Pancreas (tissue), 10 donors: ENCODE data around the gene APLP2. TPM values are rescaled to one million over a fixed set of nuclear protein-coding genes. Genes with fewer than 3 reads are reported as not detected.

Experiments
- ATAC-seq, 4 donors: fragments of 200-7000 bp; cut with Tn5 transposase; one replicate each; pipeline versions ENCODE4 v1.8.0 to v1.9.1; 2020; ENCODE audit warnings: mild to moderate bottlenecking in 4 of 4, moderate library complexity in 4 of 4
- DNase-seq, 6 donors: peaks; one replicate each; pipeline ENCODE4 v3.0.0-alpha.2; 2020
- FAIRE-seq: peaks from 2 replicates; lab custom pipeline; 2012; peaks lifted over from hg19 to GRCh38; lab: Jason Lieb, UNC
- H3K27ac ChIP-seq, 4 donors: fragments of 200-600 bp; sonication (generic); 1 replicate in 3 of 4; 2 replicates in 1 of 4; pipeline versions ENCODE4 v1.5.0 to v1.8.0; 2020
- H3K27me3 ChIP-seq, 4 donors: fragments of 200-600 bp; one replicate each; pipeline ENCODE4 v1.8.0; 2021
- H3K36me3 ChIP-seq, 3 donors: fragments of 200-600 bp; sonication (generic) in 1 of 3; one replicate each; pipeline versions ENCODE4 v1.5.0 to v1.8.0; 2020 to 2021
- H3K4me1 ChIP-seq, 3 donors: fragments of 200-600 bp; one replicate each; pipeline ENCODE4 v1.8.0; 2021
- H3K4me3 ChIP-seq, 4 donors: fragments of 200-600 bp; sonication (generic) in 2 of 4; one replicate each; pipeline versions ENCODE4 v1.5.0 to v1.8.0; 2020 to 2021
- H3K9me3 ChIP-seq, 4 donors: fragments of 200-600 bp; one replicate each; pipeline ENCODE4 v1.8.0; 2021
- WGBS, 2 donors: extraction: QIAGEN DNeasy Blood & Tissue Kit; methylation state at CpG; one replicate each; pipeline ENCODE4 v1.1.7; 2013; 5-methylcytosine and 5-hydroxymethylcytosine counted together
- intact Hi-C, 3 donors: fragments of 100-400 bp; cut with DNase I; formaldehyde crosslinking; loops; one replicate each; pipeline versions ENCODE4 v1.11.1 to v1.14.2; 2022
- polyA plus RNA-seq, 2 donors: library from polyadenylated mRNA; stranded (reverse); fragments of 200-250 nt; gene quantifications; one replicate each; pipeline ENCODE4 v1.2.3, GENCODE V29; 2013
- total RNA-seq, 6 donors: library from RNA; stranded (reverse); fragmentation: NEBNext Ultra II Directional in 4 of 6; extraction: Animal tissue kit (Norgen Biotek cat#: 25700) in 4 of 6; gene quantifications; one replicate each; pipeline versions ENCODE4 v1.2.1 to v1.2.4, GENCODE V29; 2021 to 2023
- TF ChIP-seq, protein P1 (sequence below), 4 donors: fragments of 200-600 bp; sonication (generic) in 3 of 4; IDR thresholded peaks; one replicate each; pipeline versions ENCODE4 v1.5.0 to v1.8.0; 2021; ENCODE audit warnings: antibody characterized with exemption in 4 of 4
- donor health status: healthy with polysubstance abuse.
- donor health status: DM: no; HTN: no; CAD: no; lungs with moderate emphysema.
- donor health status: DM: no; HTN: no; CAD: no.
- donor health status: control.
- donor health status: control.
- donor health status: Bipolar disorder and iron deficiency.
- donor health status: DM: yes; HTN: yes; CAD: no.
- donor health status: DM: no; HTN: no; CAD: no.
- donor health status: DM: no; HTN: no; CAD: no.
- donor health status: DM: yes; HTN: yes; CAD: no.

Gene APLP2
- total and polyA plus RNA-seq, 8 donors = 45.3 to 171 (median 101) TPM

DNA sequence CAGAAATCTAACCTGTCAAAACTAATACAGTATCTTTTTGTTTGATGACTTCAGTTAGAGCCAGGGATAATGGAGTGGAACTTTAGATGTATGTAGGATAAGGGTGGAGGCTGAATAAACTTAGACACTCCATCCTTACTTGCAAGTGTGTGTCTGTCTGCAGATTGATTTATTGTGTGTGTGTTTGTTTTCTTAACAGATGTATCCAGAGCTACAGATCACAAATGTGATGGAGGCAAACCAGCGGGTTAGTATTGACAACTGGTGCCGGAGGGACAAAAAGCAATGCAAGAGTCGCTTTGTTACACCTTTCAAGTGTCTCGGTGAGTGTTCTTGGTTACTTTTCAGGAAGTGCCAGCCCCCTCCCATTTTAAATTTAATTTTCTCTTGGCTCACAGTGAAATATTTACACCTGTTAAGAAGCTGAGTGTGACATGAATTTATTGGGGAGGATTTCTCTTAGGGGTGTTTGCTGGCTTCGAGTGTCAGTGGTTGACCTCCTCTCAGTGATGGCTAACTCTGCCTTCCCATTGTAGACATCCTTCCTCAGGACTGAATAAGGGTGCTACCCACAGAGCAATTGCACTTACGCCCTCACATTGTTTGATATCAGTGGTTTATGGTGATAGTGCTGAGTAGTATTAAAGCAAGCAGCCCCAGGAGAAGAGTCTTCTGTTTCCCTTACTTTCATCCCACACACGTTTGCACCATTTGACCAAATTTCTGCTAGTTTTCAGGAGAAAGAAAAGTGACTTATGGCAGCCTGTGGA is 40.8 kb downstream of the APLP2 start:
- 90 to 92% methylated on average over 7 of the region's 7 CpGs for WGBS, 2 donors
- Histone ChIP-seq H3K27me3 (no peaks in the 10 kb centered on the region), H3K9me3 (no peaks in the 10 kb centered on the region), H3K36me3 (peaks cover 0 to 11% (median 4%) of the 10 kb centered on the region in 3 donors), H3K27ac (no peak overlapping the region), H3K4me1 (peaks cover 9 to 13% (median 10%) of the 10 kb centered on the region in 3 donors), H3K4me3 (no peak overlapping the region)
- intact Hi-C loops = no loop called here
- TF ChIP-seq, protein P1, sequence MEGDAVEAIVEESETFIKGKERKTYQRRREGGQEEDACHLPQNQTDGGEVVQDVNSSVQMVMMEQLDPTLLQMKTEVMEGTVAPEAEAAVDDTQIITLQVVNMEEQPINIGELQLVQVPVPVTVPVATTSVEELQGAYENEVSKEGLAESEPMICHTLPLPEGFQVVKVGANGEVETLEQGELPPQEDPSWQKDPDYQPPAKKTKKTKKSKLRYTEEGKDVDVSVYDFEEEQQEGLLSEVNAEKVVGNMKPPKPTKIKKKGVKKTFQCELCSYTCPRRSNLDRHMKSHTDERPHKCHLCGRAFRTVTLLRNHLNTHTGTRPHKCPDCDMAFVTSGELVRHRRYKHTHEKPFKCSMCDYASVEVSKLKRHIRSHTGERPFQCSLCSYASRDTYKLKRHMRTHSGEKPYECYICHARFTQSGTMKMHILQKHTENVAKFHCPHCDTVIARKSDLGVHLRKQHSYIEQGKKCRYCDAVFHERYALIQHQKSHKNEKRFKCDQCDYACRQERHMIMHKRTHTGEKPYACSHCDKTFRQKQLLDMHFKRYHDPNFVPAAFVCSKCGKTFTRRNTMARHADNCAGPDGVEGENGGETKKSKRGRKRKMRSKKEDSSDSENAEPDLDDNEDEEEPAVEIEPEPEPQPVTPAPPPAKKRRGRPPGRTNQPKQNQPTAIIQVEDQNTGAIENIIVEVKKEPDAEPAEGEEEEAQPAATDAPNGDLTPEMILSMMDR (IDR thresholded peaks at IDR 0.05) = no peak
- no peak for DNase-seq
- ATAC-seq = no peak
- no peak for FAIRE-seq

DNA sequence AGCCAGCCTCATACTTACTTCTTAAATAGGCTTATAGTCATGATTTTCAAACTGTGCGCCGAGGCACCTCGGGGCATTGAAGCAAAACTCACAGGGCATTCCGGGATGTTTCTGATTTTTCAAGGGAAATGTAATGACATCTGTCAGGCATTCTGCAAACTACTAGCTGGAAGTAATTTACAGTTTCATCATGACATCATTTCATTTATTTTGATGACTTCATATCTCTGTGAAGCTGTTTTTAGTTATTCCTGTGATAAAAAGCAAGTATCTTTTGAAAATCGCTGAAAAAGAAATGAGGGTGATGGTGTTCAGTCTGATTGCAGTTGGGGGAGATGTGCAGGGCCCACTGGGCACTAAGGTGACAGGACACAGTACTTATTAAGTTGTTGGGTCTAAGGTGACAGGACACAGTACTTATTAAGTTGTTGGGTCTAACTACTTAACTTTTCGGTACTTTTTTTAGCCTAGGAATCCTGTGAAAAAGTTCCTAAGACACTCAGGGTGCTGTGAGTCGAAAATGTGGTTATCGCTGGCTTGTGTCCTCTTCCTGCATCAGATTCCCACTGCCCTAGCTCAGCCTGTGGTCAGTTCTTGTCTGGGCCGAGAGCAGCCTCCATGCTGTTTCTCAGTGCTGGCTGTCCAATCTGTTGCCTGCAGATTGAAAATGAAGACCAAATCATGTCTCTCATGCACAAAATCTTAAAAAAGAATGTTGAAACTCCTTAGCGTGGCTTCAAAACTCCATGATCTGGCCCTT is 42.6 kb downstream of the APLP2 start:
- TF ChIP-seq, protein P1 (IDR thresholded peaks at IDR 0.05) = no peak
- intact Hi-C loops = no loop called here
- DNase-seq = no peak
- H3K4me3 ChIP-seq = no peak overlapping the region
- peaks cover 0 to 11% (median 4%) of the 10 kb centered on the region in 3 donors for H3K36me3 ChIP-seq
- no peaks in the 10 kb centered on the region for H3K27me3 ChIP-seq
- H3K27ac ChIP-seq = no peak overlapping the region
- no peak for FAIRE-seq
- WGBS, 2 donors = 92 to 93% methylated on average over 10 of the region's 10 CpGs
- ATAC-seq = no peak
- H3K4me1 ChIP-seq = peaks cover 12 to 15% (median 14%) of the 10 kb centered on the region in 3 donors
- H3K9me3 ChIP-seq = no peaks in the 10 kb centered on the region

DNA sequence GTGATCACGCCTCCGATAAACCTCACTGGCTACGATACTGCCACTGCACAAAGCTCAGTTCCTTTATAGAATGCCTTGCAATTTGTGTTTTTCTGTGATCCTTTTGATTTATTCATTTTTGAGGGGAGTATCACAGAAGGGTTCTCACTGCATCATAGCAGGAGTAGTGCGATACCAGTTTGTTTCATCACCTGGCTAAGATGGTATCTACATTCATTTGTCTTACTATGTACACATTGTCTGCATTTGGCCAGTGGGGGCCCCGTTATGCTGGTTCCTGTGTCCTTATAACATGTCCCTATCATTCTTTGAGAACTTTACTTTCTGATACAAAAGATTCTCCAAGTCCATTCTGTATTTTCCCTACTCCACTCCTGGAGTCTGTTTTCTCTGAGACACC is 44.6 kb downstream of the APLP2 start:
- intact Hi-C loops = no loop called here
- H3K27ac ChIP-seq = peak overlapping the region in 1 of 4 donors; percentile 9
- TF ChIP-seq, protein P1 (IDR thresholded peaks at IDR 0.05) = no peak
- no peaks in the 10 kb centered on the region for H3K27me3 ChIP-seq
- DNase-seq = no peak
- no peak overlapping the region for H3K4me3 ChIP-seq
- no peaks in the 10 kb centered on the region for H3K9me3 ChIP-seq
- peak in 1 of 4 donors; percentile 34 for ATAC-seq
- 68% methylated on average over 5 of the region's 5 CpGs for WGBS, 2 donors
- no peak for FAIRE-seq
- H3K36me3 ChIP-seq = peaks cover 0 to 11% (median 4%) of the 10 kb centered on the region in 3 donors
- peaks cover 12 to 15% (median 14%) of the 10 kb centered on the region in 3 donors for H3K4me1 ChIP-seq

DNA sequence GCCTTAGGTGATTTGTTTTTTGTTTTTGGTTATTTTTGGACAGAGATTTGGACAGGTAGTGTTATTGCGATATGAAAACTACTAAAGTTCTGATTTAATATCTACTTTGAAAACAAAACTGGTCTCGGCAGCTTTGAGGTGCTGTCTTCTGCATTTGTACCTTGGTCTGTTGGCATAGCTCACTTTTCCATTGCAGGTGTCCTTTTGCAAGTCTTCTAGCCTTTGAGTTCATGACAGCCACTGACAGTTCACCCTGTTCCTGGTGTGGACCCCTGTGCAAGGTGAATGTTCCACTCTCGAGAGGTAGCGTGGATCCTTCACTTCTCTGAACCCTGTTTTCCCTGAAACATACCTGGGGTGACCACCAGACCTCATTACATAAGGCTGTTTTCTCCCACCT is 45.0 kb downstream of the APLP2 start:
- H3K4me3 ChIP-seq = no peak overlapping the region
- no peaks in the 10 kb centered on the region for H3K27me3 ChIP-seq
- intact Hi-C loops = no loop called here
- ATAC-seq (peak in 2 of 4 donors; percentile 25 to 39), FAIRE-seq (no peak), DNase-seq (no peak)
- TF ChIP-seq, protein P1 (IDR thresholded peaks at IDR 0.05) = no peak
- peak overlapping the region in 1 of 4 donors; percentile 9 for H3K27ac ChIP-seq
- no peaks in the 10 kb centered on the region for H3K9me3 ChIP-seq
- H3K36me3 ChIP-seq = peaks cover 0 to 11% (median 4%) of the 10 kb centered on the region in 3 donors
- H3K4me1 ChIP-seq = peaks cover 12 to 15% (median 14%) of the 10 kb centered on the region in 3 donors
- WGBS, 2 donors = 51 to 62% methylated on average over 4 of the region's 4 CpGs
